ENCODE measurements around the gene KIF26B. TPM values are rescaled to one million over a fixed set of nuclear protein-coding genes. Genes with fewer than 3 reads are reported as not detected.

Gene KIF26B
- total RNA-seq, 1 donor from 2014 or later = 69.7 TPM

DNA sequence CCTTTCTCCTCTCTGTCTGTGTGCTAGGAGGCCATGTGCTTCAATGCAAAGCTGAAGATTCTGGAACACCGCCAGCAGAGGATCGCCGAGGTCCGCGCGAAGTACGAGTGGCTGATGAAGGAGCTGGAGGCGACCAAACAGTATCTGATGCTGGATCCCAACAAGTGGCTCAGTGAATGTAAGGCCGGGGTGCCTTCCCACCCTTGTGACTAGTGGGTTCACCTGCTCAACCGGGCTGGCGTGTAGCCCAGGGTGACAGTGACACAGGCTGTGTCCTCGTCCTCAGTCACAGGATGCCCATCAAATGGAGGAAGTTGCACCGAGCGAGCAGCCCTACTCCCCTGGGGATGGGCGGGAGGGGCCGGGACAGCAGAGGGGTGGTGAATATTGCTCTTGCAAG lies 544.1 kb downstream of the KIF26B start:
- H3K27me3 Mint-ChIP-seq (ENCODE audit: low read depth) = no peaks in the 10 kb centered on the region
- no peak for DNase-seq (ENCODE audit: low spot score in 2 of 2, unreplicated experiment in 2 of 2)
- H3K27ac Mint-ChIP-seq = no peak overlapping the region
- H3K36me3 Mint-ChIP-seq = peaks cover 23% of the 10 kb centered on the region
- H3K4me1 Mint-ChIP-seq = no peaks in the 10 kb centered on the region
- no peaks in the 10 kb centered on the region for H3K9me3 Mint-ChIP-seq
- TF ChIP-seq, protein P1, sequence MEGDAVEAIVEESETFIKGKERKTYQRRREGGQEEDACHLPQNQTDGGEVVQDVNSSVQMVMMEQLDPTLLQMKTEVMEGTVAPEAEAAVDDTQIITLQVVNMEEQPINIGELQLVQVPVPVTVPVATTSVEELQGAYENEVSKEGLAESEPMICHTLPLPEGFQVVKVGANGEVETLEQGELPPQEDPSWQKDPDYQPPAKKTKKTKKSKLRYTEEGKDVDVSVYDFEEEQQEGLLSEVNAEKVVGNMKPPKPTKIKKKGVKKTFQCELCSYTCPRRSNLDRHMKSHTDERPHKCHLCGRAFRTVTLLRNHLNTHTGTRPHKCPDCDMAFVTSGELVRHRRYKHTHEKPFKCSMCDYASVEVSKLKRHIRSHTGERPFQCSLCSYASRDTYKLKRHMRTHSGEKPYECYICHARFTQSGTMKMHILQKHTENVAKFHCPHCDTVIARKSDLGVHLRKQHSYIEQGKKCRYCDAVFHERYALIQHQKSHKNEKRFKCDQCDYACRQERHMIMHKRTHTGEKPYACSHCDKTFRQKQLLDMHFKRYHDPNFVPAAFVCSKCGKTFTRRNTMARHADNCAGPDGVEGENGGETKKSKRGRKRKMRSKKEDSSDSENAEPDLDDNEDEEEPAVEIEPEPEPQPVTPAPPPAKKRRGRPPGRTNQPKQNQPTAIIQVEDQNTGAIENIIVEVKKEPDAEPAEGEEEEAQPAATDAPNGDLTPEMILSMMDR (IDR thresholded peaks at IDR 0.05; ENCODE audit: unreplicated experiment) = no peak
- H3K4me3 Mint-ChIP-seq = no peak overlapping the region

DNA sequence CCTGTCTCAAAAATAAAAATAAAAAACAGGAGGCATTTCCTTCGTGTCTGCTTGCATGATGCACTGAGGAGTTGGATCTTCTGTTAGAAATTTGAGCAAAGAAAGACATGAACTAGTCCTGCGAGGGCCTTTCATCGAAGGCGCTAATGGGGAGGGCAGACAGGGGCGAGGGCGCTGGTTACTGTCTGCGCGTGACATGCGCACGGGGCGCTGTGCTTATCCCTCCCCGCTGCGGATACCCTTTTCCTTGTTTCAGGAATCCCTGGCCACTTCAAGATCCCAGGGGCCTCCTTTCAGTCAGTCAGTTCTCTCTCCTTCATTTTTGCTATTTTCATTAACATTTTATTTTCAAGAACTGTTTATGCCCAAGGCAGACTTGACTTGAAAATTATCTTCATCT lies 545.8 kb downstream of the KIF26B start:
- H3K4me3 Mint-ChIP-seq = no peak overlapping the region
- peaks cover 34% of the 10 kb centered on the region for H3K36me3 Mint-ChIP-seq
- no peaks in the 10 kb centered on the region for H3K9me3 Mint-ChIP-seq

DNA sequence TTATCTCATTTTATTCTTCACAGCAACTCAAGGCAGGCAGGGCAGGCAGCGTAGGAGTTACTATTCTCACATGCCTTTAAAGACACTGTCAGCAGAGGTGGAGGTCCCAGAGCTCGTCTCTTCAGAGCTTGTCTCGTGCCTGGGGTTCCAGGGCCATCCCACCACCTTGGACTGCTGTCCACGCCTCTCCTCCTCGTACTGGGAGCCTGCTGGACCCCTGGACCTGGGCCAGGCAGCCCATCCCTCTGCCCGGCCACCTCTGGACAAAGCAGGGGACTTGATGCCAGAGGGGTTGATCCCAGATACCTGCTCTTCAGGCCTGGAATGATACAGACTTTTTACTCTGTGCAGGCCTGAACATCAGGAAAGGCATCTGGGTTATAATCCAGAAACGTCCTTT lies 546.8 kb downstream of the KIF26B start:
- no peak for DNase-seq (ENCODE audit: low spot score in 2 of 2, unreplicated experiment in 2 of 2)
- TF ChIP-seq, protein P1 (IDR thresholded peaks at IDR 0.05; ENCODE audit: unreplicated experiment) = no peak
- Mint-ChIP-seq H3K36me3 (peaks cover 37% of the 10 kb centered on the region), H3K9me3 (no peaks in the 10 kb centered on the region), H3K27ac (no peak overlapping the region), H3K4me3 (no peak overlapping the region), H3K27me3 (ENCODE audit: low read depth) (no peaks in the 10 kb centered on the region), H3K4me1 (no peaks in the 10 kb centered on the region)

More for the DNA sequence above, 545.8 kb downstream of the KIF26B start:
- DNase-seq (ENCODE audit: low spot score in 2 of 2, unreplicated experiment in 2 of 2) = no peak
- H3K27me3 Mint-ChIP-seq (ENCODE audit: low read depth) = no peaks in the 10 kb centered on the region
- TF ChIP-seq, protein P1 (IDR thresholded peaks at IDR 0.05; ENCODE audit: unreplicated experiment) = no peak
- no peak overlapping the region for H3K27ac Mint-ChIP-seq
- H3K4me1 Mint-ChIP-seq = no peaks in the 10 kb centered on the region

DNA sequence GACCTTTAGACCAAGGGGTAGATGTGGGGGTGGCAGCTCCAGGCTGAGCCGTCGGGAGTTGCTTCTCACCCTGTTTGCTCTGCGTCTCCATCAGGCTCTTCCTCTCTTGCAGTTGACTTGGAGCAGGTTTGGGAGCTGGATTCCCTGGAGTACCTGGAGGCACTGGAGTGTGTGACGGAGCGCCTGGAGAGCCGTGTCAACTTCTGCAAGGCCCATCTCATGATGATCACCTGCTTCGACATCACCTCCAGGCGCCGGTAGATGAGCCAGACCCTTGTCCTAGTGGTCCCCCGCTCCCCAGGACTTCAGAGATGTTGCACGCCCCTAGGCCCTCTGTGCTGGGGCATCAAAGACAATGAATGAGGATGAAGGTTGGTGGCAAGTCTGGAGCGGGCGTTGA lies 547.6 kb downstream of the KIF26B start:
- Mint-ChIP-seq H3K4me1 (peaks cover under 1% of the 10 kb centered on the region), H3K4me3 (no peak overlapping the region), H3K27me3 (ENCODE audit: low read depth) (no peaks in the 10 kb centered on the region), H3K27ac (no peak overlapping the region), H3K9me3 (no peaks in the 10 kb centered on the region), H3K36me3 (peaks cover 37% of the 10 kb centered on the region)
- TF ChIP-seq, protein P1 (IDR thresholded peaks at IDR 0.05; ENCODE audit: unreplicated experiment) = no peak
- no peak for DNase-seq (ENCODE audit: low spot score in 2 of 2, unreplicated experiment in 2 of 2)

DNA sequence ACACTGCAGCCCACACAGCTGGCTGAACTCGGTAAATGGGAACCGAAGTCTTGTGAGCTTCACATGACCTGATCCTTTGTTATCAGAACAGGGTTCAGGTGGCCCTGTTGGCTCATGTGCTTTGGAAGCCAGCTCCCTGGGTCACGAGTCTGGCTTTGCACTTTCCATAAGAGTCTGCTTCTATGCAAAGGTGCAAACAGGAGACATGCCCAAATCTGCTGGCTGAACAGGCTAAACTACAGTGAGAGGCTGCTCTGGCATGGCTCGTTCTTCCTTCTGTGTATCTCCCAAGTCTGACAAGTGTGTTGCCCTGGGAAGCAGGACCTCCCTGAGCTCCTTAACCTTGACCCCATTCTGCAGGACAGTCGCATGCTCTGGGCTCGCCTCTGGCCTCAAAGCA lies 549.6 kb downstream of the KIF26B start:
- H3K4me1 Mint-ChIP-seq = peaks cover 2% of the 10 kb centered on the region
- no peak for DNase-seq (ENCODE audit: low spot score in 2 of 2, unreplicated experiment in 2 of 2)
- no peak overlapping the region for H3K4me3 Mint-ChIP-seq
- H3K9me3 Mint-ChIP-seq = no peaks in the 10 kb centered on the region
- H3K27me3 Mint-ChIP-seq (ENCODE audit: low read depth) = no peaks in the 10 kb centered on the region
- no peak overlapping the region for H3K27ac Mint-ChIP-seq
- TF ChIP-seq, protein P1 (IDR thresholded peaks at IDR 0.05; ENCODE audit: unreplicated experiment) = no peak
- H3K36me3 Mint-ChIP-seq = peaks cover 33% of the 10 kb centered on the region

DNA sequence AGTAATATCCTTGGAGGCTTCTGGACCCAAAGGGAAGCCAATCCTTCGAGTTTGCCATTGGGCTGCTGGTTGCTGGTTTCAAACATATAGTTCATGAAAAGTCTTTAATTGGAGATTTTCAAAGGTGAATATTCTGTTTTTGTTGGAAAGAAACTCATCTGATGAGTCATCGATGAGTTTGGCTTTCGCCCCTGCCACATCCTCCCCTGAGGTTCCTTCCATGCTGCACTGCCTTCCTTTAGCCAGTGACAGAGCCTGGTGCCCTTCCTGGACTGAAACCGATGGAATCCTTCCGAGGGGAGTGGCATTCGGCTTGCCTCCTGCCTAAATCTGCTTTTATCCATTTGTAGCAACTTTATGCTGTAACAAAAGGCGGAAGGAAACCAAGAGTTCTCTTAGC lies 550.0 kb downstream of the KIF26B start:
- no peak for DNase-seq (ENCODE audit: low spot score in 2 of 2, unreplicated experiment in 2 of 2)
- peaks cover 32% of the 10 kb centered on the region for H3K36me3 Mint-ChIP-seq
- H3K27me3 Mint-ChIP-seq (ENCODE audit: low read depth) = no peaks in the 10 kb centered on the region
- TF ChIP-seq, protein P1 (IDR thresholded peaks at IDR 0.05; ENCODE audit: unreplicated experiment) = no peak
- H3K27ac Mint-ChIP-seq = no peak overlapping the region
- peaks cover 2% of the 10 kb centered on the region for H3K4me1 Mint-ChIP-seq
- H3K4me3 Mint-ChIP-seq = no peak overlapping the region
- no peaks in the 10 kb centered on the region for H3K9me3 Mint-ChIP-seq

Data from mesothelial cell of epicardium (in vitro differentiated cells).